HUES48 (cell line): ENCODE measurements around the gene RBM5.
"Not testable (repeated sequence)": the region's sequence is repeated elsewhere in the genome, so short reads cannot be mapped to it uniquely, and the experiment has no call there.

Source experiments
- H3K27ac ChIP-seq: one replicate; pipeline ENCODE4 v1.7.0; 2013; ENCODE audit warnings: low read depth, low read length, inconsistent platforms
- H3K27me3 ChIP-seq: 2 replicates; pipeline ENCODE4 v1.6.1; 2013; ENCODE audit warnings: mild to moderate bottlenecking, low read length; ENCODE audit not compliant: control insufficient read depth, insufficient read depth
- H3K36me3 ChIP-seq: 2 replicates; pipeline ENCODE4 v1.6.1; 2013; ENCODE audit warnings: low read length; ENCODE audit not compliant: control insufficient read depth, insufficient read depth
- H3K4me1 ChIP-seq: 2 replicates; pipeline ENCODE4 v1.6.1; 2013; ENCODE audit warnings: mild to moderate bottlenecking, low read length; ENCODE audit not compliant: control insufficient read depth, insufficient read depth
- H3K4me3 ChIP-seq: 2 replicates; pipeline ENCODE4 v1.5.1; 2013; ENCODE audit warnings: mild to moderate bottlenecking, low read depth, low read length
- H3K9ac ChIP-seq: 2 replicates; pipeline ENCODE4 v1.6.1; 2013; ENCODE audit warnings: mild to moderate bottlenecking, low read depth, low read length, moderate library complexity
- H3K9me3 ChIP-seq: 2 replicates; pipeline ENCODE4 v1.6.1; 2013; ENCODE audit warnings: low read length; ENCODE audit not compliant: control insufficient read depth, insufficient read depth

RBM5 gene

DNA sequence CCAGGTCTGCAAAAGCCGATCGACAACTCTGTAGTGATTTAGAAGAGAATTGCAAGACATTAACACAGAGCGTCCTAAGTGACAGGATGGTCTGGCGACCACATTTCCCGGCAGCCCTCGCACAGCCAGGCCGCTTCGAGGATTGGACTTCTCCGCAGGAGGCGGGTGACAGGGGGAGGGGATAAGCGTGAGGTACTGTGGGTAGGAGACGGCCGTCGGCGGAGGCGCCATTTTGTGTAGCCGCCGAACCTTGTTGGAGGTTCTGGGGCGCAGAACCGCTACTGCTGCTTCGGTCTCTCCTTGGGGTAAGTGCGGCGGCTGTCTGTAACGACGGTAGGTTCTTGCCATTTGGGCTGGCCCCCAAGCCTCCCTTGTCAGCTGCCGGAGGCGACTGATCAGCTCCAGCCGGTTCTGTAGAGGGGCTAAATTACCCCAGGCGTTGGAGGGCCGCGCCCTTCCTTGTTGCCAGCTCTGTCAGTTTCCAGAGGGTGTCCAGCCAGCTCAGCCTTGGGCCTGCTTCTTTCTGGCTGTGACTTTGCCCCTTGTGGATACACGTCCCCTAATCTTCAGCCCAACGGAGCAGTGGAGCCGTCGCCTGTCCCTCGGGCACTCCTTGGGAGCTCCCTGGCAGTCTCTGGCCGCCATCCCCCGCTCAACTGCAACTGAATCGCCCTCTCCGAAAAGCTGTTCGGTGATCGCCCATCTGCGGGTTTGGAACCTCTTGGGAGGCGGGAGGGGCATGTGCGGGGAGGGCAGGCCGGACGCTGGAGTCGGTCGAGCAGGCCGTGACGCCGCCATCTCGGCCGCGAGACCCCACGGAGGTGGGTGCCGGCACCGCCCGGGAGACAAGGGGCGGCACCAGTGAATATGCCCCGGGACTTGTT is at the start of gene RBM5:
Gene RBM5 (plus strand): TSS at position 195 of the 884 bp plus-strand sequence. CDS start 1,516 bp downstream, outside the sequence.
- H3K27ac ChIP-seq = peak within 1 kb of the TSS; percentile 93
- peak within 1 kb of the TSS; percentile 100 for H3K4me3 ChIP-seq
- peak within 1 kb of the TSS; percentile 96 for H3K9ac ChIP-seq
- no peaks in the 10 kb centered on the region for H3K27me3 ChIP-seq
- H3K36me3 ChIP-seq = peaks cover 39% of the 10 kb centered on the region
- H3K9me3 ChIP-seq = no peaks in the 10 kb centered on the region
- H3K4me1 ChIP-seq = no peaks in the 10 kb centered on the region; the same call in 1 of the 2 replicates

DNA sequence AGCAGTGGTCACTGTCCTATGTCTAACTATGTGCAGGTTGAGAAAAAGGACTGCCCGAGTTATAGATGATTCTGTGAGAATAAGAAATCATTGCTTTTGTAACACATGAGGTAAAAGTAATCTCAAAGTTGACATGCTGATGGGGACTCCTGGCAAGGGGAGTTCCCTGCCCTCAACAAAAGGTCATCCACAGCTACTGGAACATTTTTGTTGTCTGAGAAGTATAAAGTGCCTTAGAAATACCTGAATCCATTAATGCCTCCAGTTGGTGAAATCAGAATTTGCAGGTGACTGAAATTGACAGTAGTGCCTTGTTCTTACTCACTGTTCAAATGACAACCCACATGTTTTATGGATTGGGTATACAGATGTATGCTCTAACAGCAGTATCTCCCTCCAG is 43.7 kb upstream of the RBM5 start:
- H3K27ac ChIP-seq = no peak overlapping the region
- H3K27me3 ChIP-seq = no peaks in the 10 kb centered on the region
- H3K9ac ChIP-seq = no peak overlapping the region
- H3K9me3 ChIP-seq = no peaks in the 10 kb centered on the region
- no peak overlapping the region for H3K4me3 ChIP-seq
- no peaks in the 10 kb centered on the region for H3K4me1 ChIP-seq
- H3K36me3 ChIP-seq = peaks cover 23% of the 10 kb centered on the region

DNA sequence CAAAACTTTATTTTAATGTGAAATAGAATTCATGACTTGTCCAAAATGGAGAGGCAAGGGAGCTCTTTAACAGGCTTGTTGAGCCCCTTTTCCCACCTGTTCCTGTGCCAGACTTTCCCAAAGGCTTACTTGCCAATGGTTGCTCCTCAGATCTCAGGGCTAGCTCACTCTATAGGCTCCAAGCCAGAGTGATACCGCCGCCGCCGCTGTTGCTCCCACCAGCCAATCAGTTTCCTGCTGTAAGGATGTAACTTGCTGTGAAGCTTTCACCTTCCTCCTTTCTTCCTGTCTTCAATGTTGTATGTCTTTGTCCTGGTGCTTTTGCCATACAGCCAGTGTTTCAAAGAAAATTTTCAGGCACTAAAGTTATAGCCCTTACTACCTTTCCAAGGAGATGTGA is 41.3 kb upstream of the RBM5 start:
- Histone ChIP-seq H3K27ac (no peak overlapping the region), H3K9ac (no peak overlapping the region), H3K4me3 (no peak overlapping the region), H3K9me3 (no peaks in the 10 kb centered on the region), H3K36me3 (peaks cover 39% of the 10 kb centered on the region), H3K27me3 (no peaks in the 10 kb centered on the region), H3K4me1 (no peaks in the 10 kb centered on the region)

DNA sequence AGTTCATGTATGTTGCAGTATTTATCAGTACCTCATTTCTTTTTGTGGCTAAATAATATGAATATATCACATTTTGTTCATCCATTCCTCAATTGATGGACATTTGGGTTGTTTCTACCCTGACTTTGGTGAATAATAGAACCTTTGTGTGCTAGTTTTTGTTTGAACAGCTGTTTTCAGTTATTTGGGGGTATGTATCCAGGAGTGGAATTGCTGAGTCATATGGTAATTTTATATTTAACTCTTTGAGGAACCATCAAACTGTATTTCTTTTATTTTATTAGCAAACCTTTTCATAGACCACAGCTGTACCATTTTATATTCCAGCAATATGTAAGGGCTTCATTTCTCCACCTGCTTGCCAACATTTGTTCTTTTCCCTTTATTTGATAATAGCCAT is 38.4 kb upstream of the RBM5 start:
- Histone ChIP-seq H3K9ac (no peak overlapping the region), H3K36me3 (peaks cover 53% of the 10 kb centered on the region), H3K9me3 (no peaks in the 10 kb centered on the region), H3K27me3 (no peaks in the 10 kb centered on the region), H3K4me1 (no peaks in the 10 kb centered on the region), H3K4me3 (no peak overlapping the region), H3K27ac (no peak overlapping the region)

DNA sequence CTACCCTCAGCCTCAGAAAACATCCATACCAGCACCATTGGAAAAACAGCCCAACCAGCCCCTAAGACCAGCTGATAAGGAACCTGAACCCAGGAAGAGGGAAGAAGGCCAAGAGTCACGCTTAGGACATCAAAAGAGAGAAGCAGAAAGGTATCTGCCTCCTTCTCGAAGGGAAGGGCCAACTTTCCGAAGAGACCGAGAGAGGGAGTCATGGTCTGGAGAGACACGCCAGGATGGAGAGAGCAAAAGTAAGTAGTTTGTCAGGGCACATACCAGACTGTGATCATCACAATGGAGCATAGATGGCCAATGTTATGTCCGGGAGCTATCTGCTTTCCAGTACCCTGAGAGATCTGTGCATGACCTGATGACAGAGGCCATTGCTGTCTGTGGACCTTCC is 31.0 kb upstream of the RBM5 start:
- no peak overlapping the region for H3K4me3 ChIP-seq
- H3K9me3 ChIP-seq = no peaks in the 10 kb centered on the region
- H3K4me1 ChIP-seq = no peaks in the 10 kb centered on the region
- H3K9ac ChIP-seq = no peak overlapping the region
- no peaks in the 10 kb centered on the region for H3K27me3 ChIP-seq
- peaks cover 75% of the 10 kb centered on the region for H3K36me3 ChIP-seq
- no peak overlapping the region for H3K27ac ChIP-seq

DNA sequence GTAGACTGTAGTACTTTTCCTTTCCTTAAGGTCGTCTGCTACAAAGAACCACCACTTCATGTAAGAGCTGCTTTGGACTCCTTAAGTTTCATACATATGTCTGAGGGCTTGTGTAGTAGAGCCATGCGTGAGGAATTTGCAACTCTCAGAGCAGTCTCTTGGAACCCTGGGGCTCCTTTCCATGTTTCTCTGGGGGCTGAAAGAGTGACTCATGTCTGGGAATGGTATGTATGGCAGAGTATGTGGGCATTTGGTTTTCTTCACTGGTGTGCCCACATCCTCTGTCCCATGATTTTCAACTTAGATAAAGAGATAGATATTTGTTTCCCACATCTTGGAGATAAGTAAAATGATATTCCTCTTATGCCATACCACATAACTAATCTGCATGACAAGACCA is 20.6 kb upstream of the RBM5 start:
- H3K9ac ChIP-seq = no peak overlapping the region
- H3K9me3 ChIP-seq = no peaks in the 10 kb centered on the region
- H3K27me3 ChIP-seq = no peaks in the 10 kb centered on the region
- peaks cover 91% of the 10 kb centered on the region for H3K36me3 ChIP-seq
- no peak overlapping the region for H3K4me3 ChIP-seq
- H3K4me1 ChIP-seq = no peaks in the 10 kb centered on the region
- H3K27ac ChIP-seq = no peak overlapping the region

DNA sequence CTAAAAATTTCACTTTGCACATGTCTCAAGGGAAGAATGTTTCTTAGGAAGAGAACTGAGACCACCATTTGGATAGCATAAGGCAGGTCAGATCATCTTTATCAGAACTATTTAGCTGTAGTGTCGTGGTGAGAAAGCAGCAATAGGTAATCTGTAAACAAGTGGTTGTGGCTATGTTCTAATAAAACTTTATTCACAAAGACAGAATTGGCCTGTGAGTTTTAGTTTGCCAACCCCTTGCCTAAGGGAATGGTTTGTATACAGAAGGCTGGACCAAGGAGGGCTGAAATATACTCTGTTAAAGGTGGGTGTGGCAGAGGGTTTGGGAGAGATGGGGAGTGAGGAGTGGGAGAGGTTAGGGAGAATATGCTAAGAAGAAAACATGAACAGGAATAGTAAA is 10.6 kb upstream of the RBM5 start:
- H3K9ac ChIP-seq = no peak overlapping the region
- H3K36me3 ChIP-seq = peaks cover 29% of the 10 kb centered on the region
- no peaks in the 10 kb centered on the region for H3K4me1 ChIP-seq
- H3K4me3 ChIP-seq = no peak overlapping the region
- no peaks in the 10 kb centered on the region for H3K9me3 ChIP-seq
- no peak overlapping the region for H3K27ac ChIP-seq
- H3K27me3 ChIP-seq = no peaks in the 10 kb centered on the region

DNA sequence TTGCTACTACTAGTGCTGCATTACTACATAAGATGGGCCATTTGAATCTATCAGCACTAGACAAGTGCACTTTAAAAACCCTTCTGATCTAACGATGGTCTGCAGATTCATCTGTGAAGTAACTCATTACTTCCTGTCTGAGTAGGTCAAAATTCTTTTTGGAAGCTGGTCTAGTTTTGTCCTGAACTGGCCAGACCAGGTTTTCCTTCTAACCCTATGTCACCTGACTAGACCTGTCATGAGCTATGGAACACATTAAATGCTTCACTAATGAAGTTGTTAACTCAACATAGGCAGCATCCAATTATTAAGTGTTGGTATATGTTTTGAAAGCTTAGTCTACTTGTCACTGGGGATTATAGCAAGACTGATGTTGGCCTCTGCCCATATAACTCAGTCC is 10.1 kb upstream of the RBM5 start:
- Histone ChIP-seq H3K27ac (no peak overlapping the region), H3K4me3 (no peak overlapping the region), H3K27me3 (no peaks in the 10 kb centered on the region), H3K9me3 (no peaks in the 10 kb centered on the region), H3K4me1 (no peaks in the 10 kb centered on the region), H3K9ac (no peak overlapping the region), H3K36me3 (peaks cover 23% of the 10 kb centered on the region)

DNA sequence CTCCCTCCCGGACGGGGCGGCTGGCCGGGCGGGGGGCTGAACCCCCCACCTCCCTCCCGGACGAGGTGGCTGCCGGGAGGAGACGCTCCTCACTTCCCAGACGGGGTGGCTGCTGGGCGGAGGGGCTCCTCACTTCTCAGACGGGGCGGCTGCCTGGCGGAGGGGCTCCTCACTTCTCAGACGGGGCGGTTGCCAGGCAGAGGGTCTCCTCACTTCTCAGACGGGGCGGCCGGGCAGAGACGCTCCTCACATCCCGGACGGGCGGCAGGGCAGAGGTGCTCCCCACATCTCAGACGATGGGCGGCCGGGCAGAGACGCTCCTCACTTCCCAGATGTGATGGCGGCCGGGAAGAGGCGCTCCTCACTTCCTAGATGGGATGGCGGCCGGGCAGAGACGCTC is 3.8 kb upstream of the RBM5 start:
- not testable (repeated sequence) for H3K9me3 ChIP-seq, H3K36me3 ChIP-seq, H3K4me1 ChIP-seq, H3K27ac ChIP-seq, H3K4me3 ChIP-seq, H3K9ac ChIP-seq, H3K27me3 ChIP-seq

DNA sequence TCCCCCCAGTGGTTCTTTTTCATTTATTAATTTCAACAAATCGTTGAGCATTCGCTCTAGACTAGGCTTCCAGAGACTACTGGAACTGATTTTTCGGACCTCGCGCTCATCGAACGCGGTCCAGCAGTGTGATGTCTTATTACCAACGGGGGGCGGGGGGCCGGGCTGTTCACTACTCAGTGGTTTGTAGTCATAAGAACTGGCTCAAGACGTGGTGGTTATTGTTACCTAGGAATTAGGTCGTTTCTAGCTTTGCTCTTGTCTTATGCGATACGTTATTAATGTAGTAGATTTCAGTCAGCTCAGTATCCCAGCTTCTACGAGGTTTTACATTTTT is 858 bp downstream of the RBM5 start:
- no peaks in the 10 kb centered on the region; the same call in 1 of the 2 replicates for H3K4me1 ChIP-seq
- H3K27me3 ChIP-seq = no peaks in the 10 kb centered on the region
- peak overlapping the region; percentile 100 for H3K4me3 ChIP-seq
- H3K9me3 ChIP-seq = no peaks in the 10 kb centered on the region
- peak overlapping the region; percentile 96 for H3K9ac ChIP-seq
- H3K36me3 ChIP-seq = peaks cover 45% of the 10 kb centered on the region
- H3K27ac ChIP-seq = peak overlapping the region; percentile 93

DNA sequence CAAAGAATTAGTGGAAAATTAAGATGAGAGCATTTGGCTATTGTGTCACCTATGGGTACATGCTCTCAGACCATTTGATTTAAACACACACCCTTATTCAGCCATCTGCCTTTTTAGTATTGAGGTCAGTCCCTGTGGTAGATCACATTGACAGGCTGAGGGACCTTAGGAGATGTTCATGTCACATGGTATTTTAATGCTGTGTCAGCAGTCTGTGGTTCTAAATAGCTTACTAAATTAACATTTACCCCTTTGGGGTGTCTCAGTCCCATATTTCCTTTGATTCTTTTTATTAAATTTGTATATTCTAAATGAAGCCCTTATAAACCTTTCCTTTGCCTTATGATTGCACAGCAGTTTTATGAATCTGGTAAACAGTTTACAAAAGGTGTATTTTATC is 2.3 kb downstream of the RBM5 start:
- H3K4me1 ChIP-seq = no peaks in the 10 kb centered on the region; the same call in 1 of the 2 replicates
- peaks cover 59% of the 10 kb centered on the region for H3K36me3 ChIP-seq
- H3K9ac ChIP-seq = no peak overlapping the region
- no peaks in the 10 kb centered on the region for H3K27me3 ChIP-seq
- H3K4me3 ChIP-seq = 0 out of 2 replicates have a peak overlapping the region, but pooled peaks have one; percentile 100
- no peaks in the 10 kb centered on the region for H3K9me3 ChIP-seq
- H3K27ac ChIP-seq = no peak overlapping the region
